Pancreas (tissue), 10 donors: ENCODE measurements around the gene TIMMDC1. TPM values are rescaled to one million over a fixed set of nuclear protein-coding genes. Genes with fewer than 3 reads are reported as not detected.

ENCODE experiments used
- ATAC-seq, 4 donors: fragments of 200-7000 bp; cut with Tn5 transposase; one replicate each; pipeline versions ENCODE4 v1.8.0 to v1.9.1; 2020; ENCODE audit warnings: mild to moderate bottlenecking in 4 of 4, moderate library complexity in 4 of 4
- DNase-seq, 6 donors: peaks; one replicate each; pipeline ENCODE4 v3.0.0-alpha.2; 2020
- FAIRE-seq: peaks from 2 replicates; lab custom pipeline; 2012; peaks lifted over from hg19 to GRCh38; lab: Jason Lieb, UNC
- H3K27ac ChIP-seq, 4 donors: fragments of 200-600 bp; sonication (generic); 1 replicate in 3 of 4; 2 replicates in 1 of 4; pipeline versions ENCODE4 v1.5.0 to v1.8.0; 2020
- H3K27me3 ChIP-seq, 4 donors: fragments of 200-600 bp; one replicate each; pipeline ENCODE4 v1.8.0; 2021
- H3K36me3 ChIP-seq, 3 donors: fragments of 200-600 bp; sonication (generic) in 1 of 3; one replicate each; pipeline versions ENCODE4 v1.5.0 to v1.8.0; 2020 to 2021
- H3K4me1 ChIP-seq, 3 donors: fragments of 200-600 bp; one replicate each; pipeline ENCODE4 v1.8.0; 2021
- H3K4me3 ChIP-seq, 4 donors: fragments of 200-600 bp; sonication (generic) in 2 of 4; one replicate each; pipeline versions ENCODE4 v1.5.0 to v1.8.0; 2020 to 2021
- H3K9me3 ChIP-seq, 4 donors: fragments of 200-600 bp; one replicate each; pipeline ENCODE4 v1.8.0; 2021
- CTCF ChIP-seq, 4 donors: fragments of 200-600 bp; sonication (generic) in 3 of 4; IDR thresholded peaks; one replicate each; pipeline versions ENCODE4 v1.5.0 to v1.8.0; 2021; ENCODE audit warnings: antibody characterized with exemption in 4 of 4
- WGBS, 2 donors: extraction: QIAGEN DNeasy Blood & Tissue Kit; methylation state at CpG; one replicate each; pipeline ENCODE4 v1.1.7; 2013; 5-methylcytosine and 5-hydroxymethylcytosine counted together
- intact Hi-C, 3 donors: fragments of 100-400 bp; cut with DNase I; formaldehyde crosslinking; loops; one replicate each; pipeline versions ENCODE4 v1.11.1 to v1.14.2; 2022
- polyA plus RNA-seq, 2 donors: library from polyadenylated mRNA; stranded (reverse); fragments of 200-250 nt; gene quantifications; one replicate each; pipeline ENCODE4 v1.2.3, GENCODE V29; 2013
- total RNA-seq, 6 donors: library from RNA; stranded (reverse); fragmentation: NEBNext Ultra II Directional in 4 of 6; extraction: Animal tissue kit (Norgen Biotek cat#: 25700) in 4 of 6; gene quantifications; one replicate each; pipeline versions ENCODE4 v1.2.1 to v1.2.4, GENCODE V29; 2021 to 2023
- donor health status: healthy with polysubstance abuse.
- donor health status: DM: no; HTN: no; CAD: no; lungs with moderate emphysema.
- donor health status: DM: no; HTN: no; CAD: no.
- donor health status: control.
- donor health status: control.
- donor health status: Bipolar disorder and iron deficiency.
- donor health status: DM: yes; HTN: yes; CAD: no.
- donor health status: DM: no; HTN: no; CAD: no.
- donor health status: DM: no; HTN: no; CAD: no.
- donor health status: DM: yes; HTN: yes; CAD: no.

Gene TIMMDC1, protein sequence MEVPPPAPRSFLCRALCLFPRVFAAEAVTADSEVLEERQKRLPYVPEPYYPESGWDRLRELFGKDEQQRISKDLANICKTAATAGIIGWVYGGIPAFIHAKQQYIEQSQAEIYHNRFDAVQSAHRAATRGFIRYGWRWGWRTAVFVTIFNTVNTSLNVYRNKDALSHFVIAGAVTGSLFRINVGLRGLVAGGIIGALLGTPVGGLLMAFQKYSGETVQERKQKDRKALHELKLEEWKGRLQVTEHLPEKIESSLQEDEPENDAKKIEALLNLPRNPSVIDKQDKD
- total RNA-seq (10 to 100 TPM; 28.8 to 50.7 (median 38.3) TPM), polyA plus RNA-seq (10 to 100 TPM; 28.9 to 48.5 TPM)

DNA sequence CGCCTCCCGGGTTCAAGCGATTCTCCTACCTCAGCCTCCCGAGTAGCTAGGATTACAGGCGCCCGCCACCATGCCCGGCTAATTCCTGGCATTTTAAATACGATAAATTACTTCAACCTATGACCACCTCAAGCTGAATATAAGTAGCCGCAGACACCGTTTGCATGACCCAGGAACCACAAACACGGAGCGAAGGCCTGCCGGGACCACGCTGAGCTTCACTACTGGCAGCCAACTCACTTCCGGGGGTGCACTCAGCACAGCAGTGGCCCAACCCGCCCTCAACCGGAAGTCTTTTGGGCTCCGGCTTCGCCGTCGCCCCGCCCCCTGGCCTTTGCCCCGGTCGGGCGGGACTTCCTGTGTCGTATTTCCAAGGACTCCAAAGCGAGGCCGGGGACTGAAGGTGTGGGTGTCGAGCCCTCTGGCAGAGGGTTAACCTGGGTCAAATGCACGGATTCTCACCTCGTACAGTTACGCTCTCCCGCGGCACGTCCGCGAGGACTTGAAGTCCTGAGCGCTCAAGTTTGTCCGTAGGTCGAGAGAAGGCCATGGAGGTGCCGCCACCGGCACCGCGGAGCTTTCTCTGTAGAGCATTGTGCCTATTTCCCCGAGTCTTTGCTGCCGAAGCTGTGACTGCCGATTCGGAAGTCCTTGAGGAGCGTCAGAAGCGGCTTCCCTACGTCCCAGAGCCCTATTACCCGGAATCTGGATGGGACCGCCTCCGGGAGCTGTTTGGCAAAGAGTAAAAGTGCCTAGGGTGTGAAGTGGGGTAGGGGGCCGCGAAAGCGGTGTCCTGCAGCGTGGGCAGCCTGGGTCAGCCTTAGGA lies at the start of gene TIMMDC1:
Gene TIMMDC1, plus strand, starts transcription at position 362 of the 826 bp plus-strand sequence. Its CDS starts 187 bp downstream, at position 549.
- FAIRE-seq, result peak; percentile 86
- intact Hi-C loops, result no loop called here
- no peaks in the 10 kb centered on the region for H3K27me3 ChIP-seq
- TF ChIP-seq CTCF (IDR thresholded peaks at IDR 0.05), result no peak
- peak; percentile 94 to 98 (median 96) for DNase-seq
- ATAC-seq, result peak; percentile 99 to 100 (median 99)
- peaks cover 14 to 23% (median 23%) of the 10 kb centered on the region in 3 donors for H3K4me1 ChIP-seq
- peak within 1 kb of the TSS; percentile 89 to 94 (median 94) for H3K27ac ChIP-seq
- H3K36me3 ChIP-seq, result no peaks in the 10 kb centered on the region
- peak within 1 kb of the TSS; percentile 66 to 86 (median 84) for H3K4me3 ChIP-seq
- WGBS, 2 donors, result 1% methylated on average over 56 to 58 of the region's 58 CpGs
- H3K9me3 ChIP-seq, result no peaks in the 10 kb centered on the region

DNA sequence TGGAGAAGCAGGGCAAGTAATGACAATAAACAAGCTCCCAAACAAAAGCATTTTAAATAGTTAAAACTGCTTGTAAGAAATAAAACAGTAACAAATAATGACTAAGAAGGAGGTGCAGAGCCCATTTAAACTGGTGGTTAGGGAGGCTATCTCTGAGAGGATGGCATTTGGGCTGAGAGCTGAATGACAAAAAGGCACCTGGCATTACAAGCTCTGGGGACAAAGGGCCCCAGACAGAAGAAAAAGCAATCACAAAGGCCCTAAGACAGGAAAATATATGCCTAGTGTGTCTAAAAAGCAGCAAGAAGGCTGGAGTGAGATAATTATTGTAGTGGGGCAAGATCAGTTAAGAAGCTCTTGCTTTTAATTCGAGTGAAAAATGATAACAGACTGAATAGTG lies 44.5 kb upstream of the TIMMDC1 start:
- no peak for FAIRE-seq
- Histone ChIP-seq H3K4me3 (no peak overlapping the region), H3K27ac (no peak overlapping the region), H3K4me1 (peaks cover 0 to 12% (median 11%) of the 10 kb centered on the region in 3 donors), H3K27me3 (no peaks in the 10 kb centered on the region), H3K9me3 (no peaks in the 10 kb centered on the region), H3K36me3 (peaks cover 0 to 67% (median 30%) of the 10 kb centered on the region in 3 donors)
- ATAC-seq, result no peak
- intact Hi-C loops, result no loop called here
- 43 to 46% methylated on average over 1 of the region's 1 CpG for whole genome bisulfite sequencing, 2 donors
- no peak for TF ChIP-seq CTCF (IDR thresholded peaks at IDR 0.05)
- no peak for DNase-seq

DNA sequence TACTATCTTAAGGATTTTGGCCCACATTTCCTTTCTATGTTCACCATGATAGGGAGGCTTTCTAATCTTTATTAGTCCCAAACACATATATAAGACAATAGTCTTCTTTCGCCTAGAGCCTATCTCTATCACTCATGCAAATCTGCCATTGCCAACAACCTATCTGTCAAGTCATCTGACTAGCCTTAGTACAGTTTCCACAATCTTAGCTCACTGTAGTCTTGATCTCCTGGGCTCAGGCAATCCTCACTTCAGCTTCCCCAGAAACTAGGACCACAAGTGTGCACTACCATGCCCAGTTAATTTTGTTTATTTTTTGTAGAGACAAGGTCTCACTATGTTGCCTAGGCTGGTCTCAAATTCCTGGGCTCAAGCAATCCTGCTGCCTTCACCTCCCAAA lies 41.9 kb upstream of the TIMMDC1 start:
- H3K27ac ChIP-seq, result no peak overlapping the region
- no peaks in the 10 kb centered on the region for H3K27me3 ChIP-seq
- ATAC-seq (peak in 1 of 4 donors; percentile 16), FAIRE-seq (no peak), DNase-seq (no peak)
- no peak for TF ChIP-seq CTCF (IDR thresholded peaks at IDR 0.05)
- 68 to 69% methylated on average over 1 of the region's 1 CpG for WGBS, 2 donors
- intact Hi-C loops, result no loop called here
- H3K4me3 ChIP-seq, result no peak overlapping the region
- H3K9me3 ChIP-seq, result no peaks in the 10 kb centered on the region
- H3K36me3 ChIP-seq, result peaks cover 0 to 48% (median 36%) of the 10 kb centered on the region in 3 donors
- H3K4me1 ChIP-seq, result peaks cover 0 to 37% (median 24%) of the 10 kb centered on the region in 3 donors

DNA sequence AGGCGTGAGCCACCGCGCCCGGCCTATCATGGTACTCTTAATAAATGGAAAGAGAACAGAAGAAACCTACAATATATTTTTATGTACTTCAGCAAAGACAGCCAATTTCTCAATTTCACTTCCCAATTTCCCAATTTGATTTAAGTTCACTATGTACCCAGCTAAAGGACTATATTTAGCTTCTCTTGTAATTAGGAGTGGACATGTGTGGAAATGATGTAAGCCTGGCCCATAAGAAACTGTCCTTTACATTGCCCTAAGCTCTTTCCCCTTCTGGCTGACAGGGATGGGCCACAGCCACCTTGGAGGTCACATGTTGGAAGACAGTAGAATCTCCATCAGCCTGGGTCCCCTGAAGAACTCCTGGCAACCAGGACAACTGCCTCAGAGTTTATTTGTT lies 41.1 kb upstream of the TIMMDC1 start:
- no peak overlapping the region for H3K27ac ChIP-seq
- H3K27me3 ChIP-seq, result no peaks in the 10 kb centered on the region
- FAIRE-seq, result no peak
- peaks cover 0 to 41% (median 34%) of the 10 kb centered on the region in 3 donors for H3K36me3 ChIP-seq
- H3K4me3 ChIP-seq, result no peak overlapping the region
- 86 to 92% methylated on average over 4 of the region's 4 CpGs for WGBS, 2 donors
- DNase-seq, result no peak
- intact Hi-C loops, result no loop called here
- H3K4me1 ChIP-seq, result peaks cover 0 to 42% (median 28%) of the 10 kb centered on the region in 3 donors
- no peak for TF ChIP-seq CTCF (IDR thresholded peaks at IDR 0.05)
- no peaks in the 10 kb centered on the region for H3K9me3 ChIP-seq
- peak in 2 of 4 donors; percentile 44 to 62 for ATAC-seq
